Stimulated activated CD8-positive, alpha-beta memory T cell treated with anti-CD3 and anti-CD28 coated beads, Interleukin-7, amount 100 ng/mL, for 24 hours (primary cell): ENCODE results near the gene NAIP.
"Not testable (repeated sequence)": the region's sequence is repeated elsewhere in the genome, so short reads cannot be mapped to it uniquely, and the experiment has no call there.

ENCODE experiments used
- DNase-seq: peaks from one replicate; pipeline ENCODE4 v3.0.0-alpha.2; 2020; ENCODE audit warnings: low read depth

NAIP gene

DNA sequence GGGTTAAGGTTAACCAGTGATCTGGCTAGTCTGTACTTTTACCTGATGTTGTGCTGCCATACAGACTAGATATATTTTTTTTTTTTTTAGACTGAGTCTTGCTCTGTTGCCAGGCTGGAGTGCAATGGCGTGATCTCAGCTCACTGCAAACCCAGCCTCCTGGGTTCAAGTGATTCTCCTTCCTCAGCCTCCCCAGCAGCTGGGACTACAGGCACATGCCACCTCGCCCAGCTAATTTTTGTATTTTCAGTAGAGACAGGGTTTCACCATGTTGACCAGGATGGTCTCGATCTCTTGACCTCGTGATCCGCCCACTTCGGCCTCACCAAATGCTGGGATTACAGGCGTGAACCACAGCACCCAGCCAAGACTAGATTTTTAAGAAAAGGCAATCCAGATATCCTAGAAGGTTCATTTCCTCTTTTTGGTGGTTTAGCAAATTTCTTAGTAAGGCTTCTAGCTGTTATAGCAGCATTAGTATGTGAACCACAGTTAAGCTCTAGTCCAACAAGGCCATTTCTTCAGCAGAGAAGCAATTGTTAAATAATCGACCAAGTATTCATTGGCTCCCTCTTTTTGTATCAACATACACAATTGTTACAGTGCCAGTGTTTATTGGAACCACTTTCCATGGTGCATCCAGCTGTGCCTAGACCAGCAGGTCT lies at the start of gene NAIP:
Gene NAIP (minus strand): TSS at position 51 of the 665 bp plus-strand sequence. CDS start 12,424 bp downstream, outside the sequence.
- not testable (repeated sequence) for DNase-seq

DNA sequence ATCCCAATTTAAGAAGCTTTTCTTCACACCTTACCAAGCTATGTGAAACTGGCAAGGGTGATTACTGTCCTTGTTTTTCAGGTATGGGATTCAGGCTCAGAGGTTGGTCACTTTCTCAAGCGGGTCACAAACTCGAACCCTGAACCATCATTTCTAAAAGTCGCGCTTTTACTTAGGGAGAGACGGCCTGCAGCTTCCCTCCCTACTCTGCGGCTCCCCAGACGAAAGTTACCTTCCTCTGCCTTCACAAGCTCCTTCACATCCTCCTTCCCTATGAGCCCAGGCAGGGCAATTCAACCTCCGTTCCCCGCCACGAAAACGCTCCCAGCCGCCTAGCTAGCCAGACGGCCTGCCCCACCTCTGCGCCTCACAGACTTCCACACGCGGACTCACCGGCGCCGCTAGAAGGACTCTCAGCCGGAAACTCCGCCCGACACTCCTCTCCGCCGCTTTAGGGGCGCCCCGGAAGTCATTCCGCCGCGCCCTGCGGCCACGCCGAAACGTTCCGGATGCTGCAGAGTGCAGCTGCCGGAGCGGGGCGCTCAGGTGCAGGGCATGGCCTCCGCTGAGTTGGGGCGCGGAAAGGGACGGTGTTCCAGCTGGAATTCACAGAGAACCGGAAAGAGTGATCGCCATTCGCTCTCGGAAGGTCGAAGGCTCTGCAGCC lies 42.3 kb upstream of the NAIP start, which contains the start of gene GTF2H2:
Gene GTF2H2 (minus strand): TSS at position 415 of the 667 bp plus-strand sequence. CDS start 4,913 bp downstream, outside the sequence.
- DNase-seq = not testable (repeated sequence)

GRCh38 chr5:71061322-71061721 lies 36.2 kb upstream of the NAIP start:
- not testable (repeated sequence) for DNase-seq

GRCh38 chr5:71059426-71059825 lies 34.3 kb upstream of the NAIP start:
- not testable (repeated sequence) for DNase-seq

DNA sequence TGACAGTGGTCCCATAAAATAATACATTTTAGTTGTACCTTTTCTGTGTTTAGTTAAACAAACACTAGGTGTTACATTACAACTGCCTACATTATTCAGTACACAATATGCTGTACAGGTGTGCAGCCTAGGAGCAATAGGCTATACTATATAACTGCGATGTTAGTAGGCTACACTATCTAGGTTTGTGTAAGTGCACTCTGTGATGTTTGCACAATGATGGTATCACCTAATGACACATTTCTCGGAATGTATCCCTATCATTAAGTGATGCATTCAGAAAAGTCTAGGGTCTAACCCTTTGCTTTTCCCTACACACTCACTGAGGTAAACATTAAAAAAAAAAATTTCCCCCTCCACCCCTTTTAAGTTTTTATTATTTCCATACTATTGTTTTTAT lies 19.7 kb upstream of the NAIP start:
- DNase-seq = not testable (repeated sequence)

DNA sequence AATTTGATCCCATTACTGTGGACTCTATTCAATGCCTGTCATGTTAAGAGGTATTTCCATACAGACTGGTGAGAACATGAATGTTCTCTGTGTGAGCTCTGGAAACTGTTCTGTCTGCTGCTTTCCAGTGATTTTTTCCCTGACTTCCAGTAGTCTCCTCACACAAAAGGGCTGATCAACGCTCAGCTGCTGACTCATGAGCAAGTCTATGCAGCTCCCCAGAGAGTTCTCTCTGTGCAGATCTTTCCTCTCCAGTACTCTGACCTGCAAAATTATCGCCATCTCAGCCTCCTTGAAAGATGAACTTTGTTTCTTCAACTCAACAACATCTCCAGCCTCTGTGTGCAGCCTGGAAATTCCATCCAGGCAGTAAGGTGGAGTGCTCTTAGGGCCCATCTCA lies 19.0 kb upstream of the NAIP start:
- DNase-seq = not testable (repeated sequence)

DNA sequence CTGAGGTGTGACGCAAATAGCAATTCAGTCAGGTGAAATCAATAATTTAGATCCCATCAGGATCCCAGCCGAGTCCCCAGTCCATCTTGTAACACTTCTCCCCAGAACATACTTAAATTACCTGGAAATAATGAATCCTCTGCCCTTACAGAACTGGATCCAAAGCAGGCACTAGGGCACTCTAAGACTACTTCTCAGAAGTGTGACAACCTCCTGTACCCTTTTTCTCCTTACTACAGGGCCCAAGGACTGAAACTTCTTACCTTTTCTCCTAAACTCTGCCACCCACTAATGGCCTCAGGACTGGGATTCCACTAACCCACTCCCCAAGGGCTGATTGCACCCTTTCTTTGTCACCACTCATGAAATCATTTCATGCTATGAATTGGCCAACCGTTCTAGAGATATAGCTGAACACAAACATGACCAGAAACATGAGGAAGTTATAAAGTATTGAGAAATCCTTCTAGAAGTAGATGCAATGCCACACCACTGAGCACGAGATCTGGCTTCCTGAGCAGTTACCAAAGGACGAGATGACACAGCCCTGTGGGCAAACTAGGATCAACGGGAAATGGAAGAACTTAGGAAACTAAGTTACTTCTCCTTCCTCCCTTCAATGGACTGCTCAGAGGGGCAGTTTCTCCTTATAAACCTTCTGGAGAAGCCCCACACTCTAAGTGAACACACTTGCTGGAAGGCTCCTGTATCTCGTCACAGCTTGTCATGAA lies 6.1 kb upstream of the NAIP start:
- DNase-seq = not testable (repeated sequence)

GRCh38 chr5:71020643-71021042 lies 4.5 kb downstream of the NAIP start:
- not testable (repeated sequence) for DNase-seq

- not testable (repeated sequence) for DNase-seq
Measured at GRCh38 chr5:71018376-71019005, 6.6 kb downstream of the NAIP start.

GRCh38 chr5:71014176-71014575 lies 11.0 kb downstream of the NAIP start:
- no peak for DNase-seq

DNA sequence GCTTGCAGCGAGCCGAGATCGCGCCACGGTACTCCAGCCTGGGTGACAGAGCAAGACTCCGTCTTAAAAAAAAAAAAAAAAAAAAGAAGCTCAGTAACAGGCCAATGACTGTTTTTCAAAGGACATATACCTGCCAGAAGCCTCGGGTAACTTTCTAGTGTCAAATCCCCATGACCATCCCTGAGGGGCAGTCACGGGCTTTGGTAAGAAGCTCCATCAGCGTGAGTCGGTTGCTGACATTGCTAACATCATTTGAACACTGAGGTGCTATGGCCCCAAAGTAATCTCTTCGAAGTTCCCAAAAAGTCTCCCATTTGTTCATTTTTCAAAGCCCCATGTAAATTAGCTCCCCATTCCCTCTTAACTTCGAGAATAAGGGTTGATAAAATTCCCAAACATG lies 11.6 kb downstream of the NAIP start:
- no peak for DNase-seq

DNA sequence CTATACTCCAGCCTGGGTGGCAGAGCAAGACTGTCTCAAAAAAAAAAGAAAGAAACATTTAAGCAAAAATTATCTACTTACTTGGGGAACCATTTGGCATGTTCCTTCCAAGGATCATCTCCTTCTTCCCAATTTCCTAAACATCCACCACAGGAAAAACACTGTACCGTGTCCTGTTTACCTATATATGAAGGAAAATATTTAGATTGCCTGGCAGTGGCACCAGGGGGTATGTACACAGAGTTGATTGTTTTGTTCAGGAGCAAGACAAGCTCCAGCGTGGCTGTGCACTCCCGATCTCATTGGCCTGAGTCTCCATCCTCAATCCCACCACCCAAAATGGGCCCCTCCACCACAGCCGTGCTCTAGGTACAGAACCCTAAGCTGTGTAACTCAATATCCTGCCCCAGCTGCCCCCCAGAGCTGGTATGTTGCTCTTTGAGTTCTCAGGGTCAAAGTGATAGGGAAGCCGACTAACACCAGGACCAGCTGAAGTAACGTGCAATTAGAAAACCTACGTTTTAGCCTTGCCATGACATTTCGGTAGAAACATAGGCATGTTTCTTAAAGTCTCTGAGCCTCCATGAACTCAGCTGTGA lies 13.8 kb downstream of the NAIP start:
- no peak for DNase-seq

GRCh38 chr5:71006983-71007382 lies 18.2 kb downstream of the NAIP start:
- DNase-seq = not testable (repeated sequence)

DNA sequence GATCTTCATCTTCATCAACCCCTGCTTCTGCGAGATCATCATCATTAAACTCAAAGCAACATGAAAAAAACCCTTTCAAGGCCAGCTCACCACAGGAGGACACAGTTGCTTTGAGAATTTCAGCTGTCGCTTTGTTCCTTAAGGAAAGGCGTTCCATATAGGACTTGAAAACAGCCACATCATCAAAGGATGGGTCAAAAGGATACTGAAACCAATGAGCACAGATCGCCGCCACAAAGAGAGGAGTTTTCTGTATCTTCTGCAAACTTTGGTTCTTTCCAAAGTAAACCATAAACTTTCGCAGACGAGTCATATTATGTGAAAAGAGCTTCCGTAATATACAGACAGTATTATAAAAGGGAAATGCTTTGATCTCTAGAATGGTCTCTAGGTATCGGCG lies 40.3 kb downstream of the NAIP start:
- not testable (repeated sequence) for DNase-seq

GRCh38 chr5:70967220-70967619 lies 57.9 kb downstream of the NAIP start:
- not testable (repeated sequence) for DNase-seq

- DNase-seq = not testable (repeated sequence)
Measured at GRCh38 chr5:70964531-70964930, 60.6 kb downstream of the NAIP start.

DNA sequence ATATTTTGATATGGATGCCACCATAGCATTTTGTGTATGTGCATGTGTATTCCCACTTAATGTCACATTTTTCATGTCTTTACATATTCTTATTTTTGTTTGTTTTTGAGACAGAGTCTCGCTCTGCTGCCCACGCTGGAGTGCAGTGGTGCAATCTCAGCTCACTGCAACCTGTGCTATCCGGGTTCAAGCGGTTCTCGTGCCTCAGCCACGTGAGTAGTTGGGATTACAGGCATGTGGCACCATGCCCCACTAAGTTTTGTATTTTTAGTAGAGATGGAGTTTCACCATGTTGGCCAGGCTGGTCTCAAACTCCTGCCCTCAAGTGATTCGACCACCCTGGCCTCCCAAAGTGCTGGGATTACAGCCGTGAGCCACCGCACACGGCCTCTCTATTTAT lies 72.1 kb downstream of the NAIP start:
- not testable (repeated sequence) for DNase-seq

DNA sequence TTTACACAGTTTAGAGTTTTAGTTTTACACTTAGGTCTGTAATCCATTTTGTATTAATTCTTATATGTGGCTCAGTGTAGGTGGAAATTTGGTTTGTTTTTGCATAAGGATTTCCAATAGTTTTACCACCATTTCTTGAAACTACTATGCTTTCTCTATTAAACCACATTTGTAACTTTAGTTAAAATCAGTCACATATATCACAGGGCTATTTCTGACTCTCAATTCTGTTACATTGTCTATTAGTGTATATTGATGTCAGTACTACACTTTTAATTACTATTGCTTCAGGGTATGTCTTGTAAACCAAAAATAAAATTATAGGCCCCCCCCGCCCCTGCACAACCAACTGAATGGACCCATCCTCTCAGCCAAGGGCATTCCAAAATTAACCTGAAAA lies 92.6 kb downstream of the NAIP start:
- DNase-seq = not testable (repeated sequence)

- DNase-seq = not testable (repeated sequence)
Measured at GRCh38 chr5:70931709-70932368, 93.3 kb downstream of the NAIP start.

- not testable (repeated sequence) for DNase-seq
Measured at GRCh38 chr5:70925211-70925562, 100.0 kb downstream of the NAIP start.
